HG03460 (cell line): Measurements from ENCODE around the gene NUBPL.

Source experiments
- ATAC-seq: cut with Tn5 transposase; IDR thresholded peaks from one replicate; pipeline ENCODE4 v1.9.1; 2021; ENCODE audit not compliant: unreplicated experiment

The NUBPL gene, protein sequence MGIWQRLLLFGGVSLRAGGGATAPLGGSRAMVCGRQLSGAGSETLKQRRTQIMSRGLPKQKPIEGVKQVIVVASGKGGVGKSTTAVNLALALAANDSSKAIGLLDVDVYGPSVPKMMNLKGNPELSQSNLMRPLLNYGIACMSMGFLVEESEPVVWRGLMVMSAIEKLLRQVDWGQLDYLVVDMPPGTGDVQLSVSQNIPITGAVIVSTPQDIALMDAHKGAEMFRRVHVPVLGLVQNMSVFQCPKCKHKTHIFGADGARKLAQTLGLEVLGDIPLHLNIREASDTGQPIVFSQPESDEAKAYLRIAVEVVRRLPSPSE

DNA sequence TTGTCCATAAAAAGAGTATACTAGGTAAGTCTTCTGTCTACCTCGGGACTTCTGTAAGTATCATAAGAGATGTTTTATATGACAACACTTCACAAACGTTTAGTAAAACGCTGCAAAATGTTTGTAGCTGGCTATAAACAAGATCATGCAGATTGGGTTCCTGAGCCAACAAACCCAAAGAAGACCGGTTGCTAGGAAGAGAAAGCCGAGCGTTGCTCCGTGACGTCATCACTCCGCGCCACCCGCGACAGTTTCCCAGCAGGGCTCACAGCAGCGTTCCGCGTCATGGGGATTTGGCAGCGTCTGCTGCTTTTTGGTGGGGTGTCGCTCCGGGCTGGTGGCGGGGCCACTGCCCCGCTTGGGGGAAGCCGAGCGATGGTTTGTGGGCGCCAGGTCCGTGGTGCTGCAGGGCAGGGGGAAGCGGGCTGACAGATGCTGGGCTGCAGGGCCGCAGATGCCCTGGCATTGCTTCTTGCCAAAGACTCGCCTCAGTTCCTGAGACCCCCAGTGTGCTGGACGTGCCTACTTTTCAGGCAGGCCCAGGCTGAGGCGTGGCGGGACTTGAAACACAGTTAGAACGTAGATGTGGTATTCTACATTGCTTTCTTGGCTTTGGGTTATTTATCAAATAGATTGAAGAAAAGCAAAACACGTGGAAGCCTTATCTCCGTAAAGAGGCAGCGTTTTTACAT, at the start of gene NUBPL:
NUBPL (plus strand) TSS at position 250 of the 692 bp plus-strand sequence; CDS start at position 286, 36 bp downstream.
- ATAC-seq = peak; percentile 95

DNA sequence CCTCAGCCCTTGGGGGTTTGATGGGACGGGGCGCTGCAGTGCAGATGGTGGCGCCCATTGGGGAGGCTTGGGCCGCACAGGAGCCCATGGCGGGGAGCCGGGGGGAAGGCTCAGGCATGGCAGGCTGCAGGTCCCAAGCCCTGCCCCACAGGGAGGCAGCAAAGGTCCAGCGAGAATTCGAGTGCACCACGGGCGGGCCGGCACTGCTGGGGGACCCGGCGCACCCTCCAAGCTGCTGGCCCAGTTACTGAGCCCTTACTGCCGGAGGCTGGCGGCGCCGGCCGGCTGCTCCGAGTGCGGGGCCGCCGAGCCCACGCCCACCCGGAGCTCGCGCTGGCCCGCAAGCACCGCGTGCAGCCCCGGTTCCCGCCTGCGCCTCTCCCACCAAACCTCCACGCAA, 34.1 kb upstream of the NUBPL start:
- ATAC-seq = no peak

DNA sequence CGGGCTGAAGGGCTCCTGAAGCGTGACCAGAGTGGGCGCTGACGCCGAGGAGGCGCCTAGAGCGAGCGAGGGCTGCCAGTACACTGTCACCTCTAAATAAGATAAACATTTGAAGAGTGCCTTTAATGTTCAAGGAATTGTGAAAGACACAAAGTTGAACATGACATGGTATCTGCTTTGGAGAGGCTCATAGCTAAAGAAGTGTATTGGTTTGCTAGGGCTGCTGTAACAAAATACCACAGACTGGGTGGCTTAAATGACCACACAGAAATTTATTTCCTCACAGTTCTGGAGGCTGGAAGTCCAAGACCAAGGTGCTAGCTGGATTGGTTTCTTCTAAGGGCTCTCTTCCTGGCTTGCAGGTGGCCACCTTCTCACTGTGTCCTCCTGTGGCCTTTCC, 33.7 kb upstream of the NUBPL start:
- ATAC-seq = no peak

DNA sequence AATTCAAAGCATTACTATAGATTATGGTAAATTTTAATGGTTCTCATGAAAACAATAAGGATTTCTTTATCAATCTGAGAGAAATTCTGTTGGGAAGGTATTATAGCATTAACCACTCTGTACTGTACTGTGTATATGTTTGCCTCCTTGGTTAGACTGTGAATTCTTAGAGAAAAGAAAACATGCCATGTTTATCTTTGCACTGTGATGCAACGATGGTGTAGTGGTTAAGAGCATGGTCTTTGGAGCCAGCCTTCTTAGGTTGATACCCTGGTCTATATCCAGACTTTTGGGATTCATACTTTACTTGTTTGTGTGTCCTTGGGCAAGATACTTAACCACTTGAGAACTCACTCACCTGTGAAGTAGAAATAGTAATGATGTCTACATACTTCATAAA, 32.2 kb upstream of the NUBPL start:
- no peak for ATAC-seq

DNA sequence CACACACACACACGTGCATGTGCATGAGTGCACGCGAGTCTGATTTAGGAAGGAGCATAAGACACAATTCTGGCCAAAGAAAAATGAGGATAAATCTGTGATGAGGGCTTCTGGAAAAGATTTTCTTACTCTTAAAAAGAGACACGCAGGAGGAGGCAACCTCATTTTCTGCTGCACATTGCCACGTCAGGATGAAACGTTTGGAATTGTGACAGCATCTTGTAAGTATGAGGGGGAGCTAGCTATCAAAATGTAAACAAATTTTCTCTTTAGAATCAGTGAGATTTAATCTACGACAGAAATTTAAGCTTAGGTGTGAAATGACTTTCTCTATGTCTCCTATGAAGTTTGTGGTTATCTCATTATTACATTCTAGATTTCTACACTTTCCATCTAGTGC, 31.1 kb upstream of the NUBPL start:
- ATAC-seq = no peak

DNA sequence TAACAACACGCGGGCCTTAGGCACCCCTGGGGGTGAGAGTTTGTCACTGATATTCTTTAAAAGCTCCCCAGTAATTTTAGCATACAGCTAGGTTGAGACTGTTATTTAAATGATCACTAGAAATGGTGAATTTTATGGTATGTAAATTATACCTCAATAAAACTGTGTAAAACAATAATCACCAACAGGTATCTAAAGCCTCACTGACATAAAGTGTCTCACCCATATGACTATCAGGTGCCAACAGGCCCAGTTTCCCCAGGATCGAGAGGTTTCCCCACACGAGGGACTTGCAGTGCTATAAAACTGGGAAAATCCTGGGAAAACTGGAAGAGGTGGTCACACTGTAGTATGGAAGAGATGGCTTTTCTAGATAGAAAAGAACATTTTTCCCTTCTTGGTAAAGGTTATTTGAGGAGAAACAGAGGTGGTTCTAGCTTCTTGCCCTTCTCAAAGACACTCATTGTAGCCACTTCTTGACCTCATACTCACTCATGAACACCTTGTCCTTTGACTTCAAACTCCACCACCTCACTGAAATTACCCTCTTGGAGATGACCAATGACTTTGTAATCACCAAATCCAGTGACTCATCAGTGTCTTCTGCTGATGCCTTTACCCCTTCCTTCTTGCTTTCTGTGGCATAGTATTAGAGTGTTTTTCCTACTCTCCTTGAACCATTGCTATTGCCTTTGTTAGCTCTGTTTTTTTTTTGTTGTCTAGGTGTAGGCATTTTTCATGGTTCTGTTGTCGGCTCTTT, 24.8 kb upstream of the NUBPL start:
- ATAC-seq = no peak

DNA sequence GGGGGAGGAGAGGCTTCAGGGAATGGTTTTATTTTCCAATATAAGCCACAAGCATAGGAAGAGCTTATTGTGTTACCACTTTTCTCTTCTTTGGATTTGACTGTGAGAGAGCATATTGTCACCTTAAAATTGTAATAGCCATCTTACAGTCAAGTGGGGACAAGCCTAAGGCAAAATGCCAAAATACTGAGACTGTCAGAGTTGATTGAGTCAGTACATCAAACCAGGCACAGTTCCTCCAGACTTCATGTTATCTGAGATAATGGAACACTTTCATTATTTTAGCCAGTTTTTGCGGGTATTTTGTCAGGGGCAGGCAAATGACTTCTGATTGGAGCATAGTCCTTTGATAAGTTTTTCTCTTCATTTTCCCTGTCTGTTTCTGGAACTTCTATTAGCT, 19.5 kb upstream of the NUBPL start:
- ATAC-seq = no peak

DNA sequence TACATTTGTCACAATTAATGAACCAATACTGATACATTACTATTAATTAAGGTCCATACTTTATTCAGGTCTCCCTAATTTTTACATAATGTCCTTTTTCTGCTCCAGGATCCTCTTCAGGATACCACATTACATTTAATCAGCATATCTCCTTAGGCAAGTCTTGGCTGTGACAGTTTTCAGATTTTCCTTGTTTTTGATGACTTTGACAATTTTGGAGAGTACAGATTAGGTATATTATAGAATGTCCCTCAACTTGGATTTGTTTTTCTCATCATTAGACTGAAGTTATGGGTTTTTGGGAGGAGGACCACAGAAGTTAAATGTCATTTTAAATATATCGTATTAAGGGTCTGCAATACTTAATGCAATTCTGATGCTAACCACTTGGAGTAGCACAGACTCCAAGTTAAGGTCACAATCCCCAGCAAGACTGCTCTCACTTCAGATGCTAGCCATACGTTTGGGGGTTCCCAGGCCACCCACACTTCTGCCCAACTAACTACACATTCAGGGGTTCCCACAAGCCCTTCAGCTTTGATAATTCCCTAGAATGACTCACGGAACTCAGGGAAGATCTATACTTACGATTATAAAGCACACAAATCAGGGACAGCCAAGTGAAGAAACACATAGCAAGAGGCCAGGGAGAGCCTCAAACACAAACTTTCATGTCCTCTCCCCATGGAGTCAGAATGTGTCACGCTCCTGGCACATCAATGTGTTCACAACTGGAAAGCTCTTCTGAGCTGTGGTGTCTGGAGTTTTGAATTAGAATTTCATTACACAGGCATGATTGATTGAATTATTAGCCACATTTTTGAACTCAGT, 17.0 kb upstream of the NUBPL start:
- no peak for ATAC-seq

DNA sequence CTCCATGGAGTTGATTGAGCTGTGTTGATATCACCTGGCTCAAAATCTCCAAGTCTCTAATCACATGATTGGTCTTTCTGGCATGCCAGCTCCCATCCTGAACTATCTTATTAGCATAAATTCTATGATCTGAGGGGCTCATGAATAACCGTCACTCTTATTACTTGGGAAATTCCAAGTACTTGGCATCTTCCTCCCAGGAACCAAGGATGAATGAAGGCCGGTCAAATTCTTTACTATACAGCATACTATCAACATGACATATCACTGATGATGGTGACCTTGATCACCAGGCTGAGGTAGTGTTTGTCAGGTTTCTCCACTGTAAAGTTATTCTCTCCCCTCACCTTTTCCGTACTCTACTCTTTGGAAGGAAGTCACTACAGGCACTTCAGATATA, 16.4 kb upstream of the NUBPL start:
- ATAC-seq = no peak

DNA sequence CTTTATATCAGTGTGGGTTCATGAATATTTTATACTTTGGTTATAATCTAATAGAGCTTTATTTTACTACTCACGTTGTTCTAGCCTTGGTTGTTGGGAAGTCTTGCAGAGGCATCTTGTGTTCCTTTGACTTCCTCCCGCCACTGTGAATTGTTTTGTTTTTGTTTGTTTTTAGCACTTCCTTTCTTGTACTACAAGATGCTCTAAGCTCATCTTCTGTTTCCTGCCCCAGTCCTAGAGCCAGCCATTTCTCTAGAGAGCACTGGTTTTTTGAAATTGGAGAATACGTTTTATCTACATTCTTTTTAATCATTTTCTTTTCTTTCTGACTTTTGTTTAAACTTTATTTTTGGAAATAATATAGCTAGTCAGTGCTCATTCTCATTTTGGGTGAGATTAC, 15.9 kb upstream of the NUBPL start:
- ATAC-seq = no peak

DNA sequence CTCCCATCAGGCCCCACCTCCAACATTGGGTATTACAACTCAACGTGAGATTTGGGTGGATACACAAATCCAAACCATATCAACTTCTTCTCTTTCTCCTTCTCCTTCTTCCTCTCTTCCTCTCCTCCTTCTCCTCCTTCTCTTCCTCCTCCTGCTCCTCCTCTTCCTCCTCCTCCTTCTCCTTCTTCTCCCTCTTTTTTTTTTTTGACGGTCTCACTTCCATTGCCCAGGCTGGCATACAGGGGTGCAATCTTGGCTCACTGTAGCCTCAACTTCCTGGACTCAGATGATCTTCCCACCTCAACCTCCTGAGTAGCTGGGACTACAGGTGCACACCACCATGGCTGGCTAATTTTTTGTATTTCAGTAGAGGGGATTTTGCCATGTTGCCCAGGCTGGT, 11.4 kb upstream of the NUBPL start:
- ATAC-seq = no peak

DNA sequence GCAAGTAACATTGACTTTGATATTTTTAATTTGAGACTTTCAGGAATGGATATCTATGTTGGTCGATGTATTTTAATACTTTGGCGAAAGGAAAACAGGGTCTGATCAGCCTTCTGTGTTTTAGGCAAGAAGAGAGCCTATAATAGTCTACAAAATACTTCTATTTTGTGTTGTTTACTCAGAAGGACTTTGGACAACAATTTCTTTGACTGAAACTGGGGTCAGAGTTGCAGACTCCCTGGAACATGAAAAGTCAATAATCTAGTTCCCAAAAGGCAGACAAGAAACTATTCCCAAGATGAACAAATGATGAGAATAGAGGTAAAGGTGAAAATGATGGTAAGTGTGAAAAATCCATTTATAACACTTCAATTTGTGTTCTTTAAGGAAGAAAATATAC, 10.6 kb upstream of the NUBPL start:
- ATAC-seq = no peak

DNA sequence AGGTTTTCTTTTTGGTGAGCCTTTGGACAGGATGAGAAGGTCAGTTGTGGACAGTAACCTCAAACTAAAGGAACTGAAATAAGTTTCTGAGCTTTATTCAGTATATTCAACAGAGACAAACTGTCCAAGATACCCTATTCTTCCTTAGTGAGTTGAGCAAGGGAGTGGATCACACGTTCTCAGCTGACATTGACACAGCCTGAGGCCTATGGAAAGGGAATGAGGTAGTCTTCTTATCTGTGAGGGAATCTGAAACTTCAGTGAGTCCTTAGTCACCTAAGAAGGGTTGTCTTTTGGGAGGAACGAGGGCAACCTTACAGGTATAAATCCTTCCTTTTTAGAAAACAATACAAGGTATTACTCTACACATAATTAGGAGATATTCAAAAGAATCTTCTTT, 5.0 kb upstream of the NUBPL start:
- no peak for ATAC-seq

DNA sequence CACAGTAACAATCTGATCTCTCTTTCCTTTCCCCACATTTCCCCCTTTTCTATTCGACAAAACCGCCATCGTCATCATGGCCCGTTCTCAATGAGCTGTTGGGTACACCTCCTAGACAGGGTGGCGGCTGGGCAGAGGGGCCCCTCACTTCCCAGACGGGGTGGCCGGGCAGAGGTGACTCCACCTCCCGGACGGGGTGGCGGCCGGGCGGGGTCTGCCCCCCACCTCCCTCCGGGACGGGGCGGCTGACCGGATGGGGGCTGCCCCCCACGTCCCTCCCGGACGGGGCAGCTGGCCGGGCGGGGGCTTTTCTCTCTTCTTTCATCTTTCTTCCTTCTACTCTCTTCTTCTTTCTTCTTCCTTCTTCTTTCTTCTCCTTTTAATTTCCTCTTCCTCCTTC, 1.3 kb upstream of the NUBPL start:
- ATAC-seq = no peak

DNA sequence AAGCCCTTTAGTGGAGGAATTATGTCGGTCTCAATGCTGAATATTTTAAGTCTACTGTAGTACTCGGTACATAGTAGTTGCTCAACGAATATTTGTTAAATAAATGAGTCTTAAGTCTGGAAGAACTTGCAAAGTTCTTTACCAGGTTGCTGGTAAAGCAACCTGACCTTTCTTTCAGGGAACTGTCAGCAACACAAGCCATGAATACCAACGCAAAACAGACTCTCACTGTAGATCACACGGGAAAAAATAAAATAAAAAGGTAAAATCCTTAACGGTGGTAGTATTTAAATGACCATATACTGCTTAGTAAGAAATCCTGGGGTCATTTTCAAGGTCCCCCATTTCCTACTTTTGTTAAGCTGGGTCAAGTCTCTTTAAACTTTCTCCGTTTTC, 447 bp upstream of the NUBPL start:
- ATAC-seq = peak; percentile 6

DNA sequence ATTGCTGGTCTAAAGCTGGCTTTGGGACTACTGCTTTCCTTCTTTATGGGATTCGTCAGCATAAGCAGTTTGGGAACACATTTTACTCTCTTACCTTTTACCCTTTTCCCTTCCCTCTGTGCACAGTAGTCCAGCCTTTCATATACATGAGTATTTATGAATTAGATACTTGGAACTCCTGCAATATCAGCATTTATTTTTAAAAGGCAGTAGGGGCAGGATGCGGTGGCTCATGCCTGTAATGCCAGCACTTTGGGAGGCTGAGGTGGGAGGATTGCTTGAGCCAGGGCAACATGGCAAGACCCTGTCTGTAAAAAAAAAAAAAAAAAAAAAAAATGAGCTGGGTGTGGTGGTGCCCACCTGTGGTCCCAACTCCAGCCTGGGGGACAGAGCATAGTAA, 3.0 kb downstream of the NUBPL start:
- ATAC-seq = no peak

DNA sequence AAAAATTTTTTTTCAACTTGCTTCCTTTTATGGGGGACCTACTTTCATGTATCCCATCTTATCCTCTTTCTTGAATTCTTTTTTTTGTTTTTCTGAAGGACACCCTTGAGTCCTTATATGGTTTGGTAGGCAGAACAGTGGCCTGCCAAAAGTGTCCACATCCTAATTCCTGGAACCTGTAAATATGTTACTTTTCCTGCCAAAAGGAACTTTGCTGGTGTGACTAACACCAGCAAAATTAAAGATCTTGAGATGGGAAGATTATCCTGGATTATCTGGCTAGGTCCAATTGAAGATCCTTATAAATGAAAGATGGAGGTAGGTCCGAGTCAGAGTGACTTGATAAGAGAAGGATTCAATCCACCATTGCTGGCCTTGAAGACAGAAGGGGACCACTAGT, 5.3 kb downstream of the NUBPL start:
- ATAC-seq = no peak

DNA sequence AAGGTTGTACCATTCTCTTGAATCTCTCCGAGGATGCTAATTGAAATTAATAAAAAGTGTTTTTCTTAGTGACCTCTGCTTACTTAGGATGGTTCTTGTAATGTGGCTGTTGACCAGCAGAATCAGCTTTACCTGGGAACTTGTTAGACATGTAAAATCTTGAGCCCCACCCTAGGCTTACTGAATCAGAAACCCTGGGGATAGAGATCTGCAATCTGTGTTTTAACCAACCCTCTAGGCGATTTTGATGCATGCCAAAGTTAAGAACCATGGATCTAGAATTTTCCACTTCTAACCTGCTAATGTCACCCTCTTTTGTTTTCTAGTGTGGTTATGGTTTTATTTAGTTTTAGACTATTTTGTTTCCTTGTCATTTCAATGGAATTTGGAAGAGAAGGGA, 6.5 kb downstream of the NUBPL start:
- no peak for ATAC-seq

DNA sequence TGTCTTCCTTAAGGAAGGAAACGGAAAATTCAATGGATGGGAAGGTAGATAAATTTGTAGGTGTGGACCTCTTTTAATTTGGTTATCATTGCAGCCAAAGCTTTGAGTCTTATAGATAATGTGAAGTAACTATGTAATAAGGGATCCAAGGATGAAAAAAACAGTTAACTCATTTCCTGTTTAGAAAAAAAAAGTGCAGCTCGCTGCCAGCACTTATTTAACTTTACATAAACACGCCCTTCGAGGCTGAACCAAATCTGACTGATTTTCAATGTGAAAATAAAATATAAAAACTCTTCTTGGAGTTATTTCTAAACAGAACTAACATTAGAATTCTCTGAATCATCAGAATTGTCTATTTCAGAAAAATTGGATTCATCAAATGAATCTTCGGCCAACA, 7.0 kb downstream of the NUBPL start:
- no peak for ATAC-seq

DNA sequence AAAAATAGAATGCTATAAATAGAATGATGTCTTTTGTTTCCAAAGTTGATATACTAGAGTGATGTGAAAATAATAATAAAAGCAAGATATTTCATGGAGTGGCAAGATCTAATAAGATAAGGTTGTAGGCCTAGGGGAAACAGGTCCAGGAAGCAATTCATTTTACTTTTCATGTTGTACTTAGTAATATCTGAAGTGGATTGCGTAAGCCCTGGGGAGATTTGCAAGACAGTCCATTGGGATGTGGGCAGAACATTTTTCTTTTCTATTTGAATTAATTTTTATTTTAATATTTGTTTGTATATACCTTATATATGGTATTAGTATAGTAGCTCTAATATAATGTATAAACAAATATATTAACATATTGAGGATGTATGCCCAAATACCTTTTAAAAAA, 7.5 kb downstream of the NUBPL start:
- ATAC-seq = no peak

DNA sequence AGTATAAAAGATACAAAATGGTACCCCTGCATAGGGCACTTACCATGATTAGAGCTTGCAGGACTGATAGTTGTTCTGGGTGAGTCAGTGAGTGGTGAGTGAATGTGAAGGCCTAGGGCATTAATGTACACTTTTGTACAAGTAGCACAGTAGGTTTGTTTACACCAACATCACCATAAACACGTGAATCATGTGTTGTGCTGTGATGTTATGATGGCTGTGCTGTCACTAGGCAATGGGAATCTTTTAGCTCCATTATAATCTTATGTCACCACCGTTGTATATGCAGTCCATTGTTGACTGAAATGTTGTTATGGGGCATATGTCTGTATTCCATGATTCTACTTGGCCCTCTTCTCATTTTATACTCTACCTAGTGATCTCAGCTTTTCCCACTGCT, 11.8 kb downstream of the NUBPL start:
- ATAC-seq = no peak
